ENCODE results near the gene TSPAN3. TPM values are rescaled to one million over a fixed set of nuclear protein-coding genes. Genes with fewer than 3 reads are reported as not detected.

TSPAN3 gene
- total RNA-seq, 1 experiment from 2014 or later = 84.9 TPM

DNA sequence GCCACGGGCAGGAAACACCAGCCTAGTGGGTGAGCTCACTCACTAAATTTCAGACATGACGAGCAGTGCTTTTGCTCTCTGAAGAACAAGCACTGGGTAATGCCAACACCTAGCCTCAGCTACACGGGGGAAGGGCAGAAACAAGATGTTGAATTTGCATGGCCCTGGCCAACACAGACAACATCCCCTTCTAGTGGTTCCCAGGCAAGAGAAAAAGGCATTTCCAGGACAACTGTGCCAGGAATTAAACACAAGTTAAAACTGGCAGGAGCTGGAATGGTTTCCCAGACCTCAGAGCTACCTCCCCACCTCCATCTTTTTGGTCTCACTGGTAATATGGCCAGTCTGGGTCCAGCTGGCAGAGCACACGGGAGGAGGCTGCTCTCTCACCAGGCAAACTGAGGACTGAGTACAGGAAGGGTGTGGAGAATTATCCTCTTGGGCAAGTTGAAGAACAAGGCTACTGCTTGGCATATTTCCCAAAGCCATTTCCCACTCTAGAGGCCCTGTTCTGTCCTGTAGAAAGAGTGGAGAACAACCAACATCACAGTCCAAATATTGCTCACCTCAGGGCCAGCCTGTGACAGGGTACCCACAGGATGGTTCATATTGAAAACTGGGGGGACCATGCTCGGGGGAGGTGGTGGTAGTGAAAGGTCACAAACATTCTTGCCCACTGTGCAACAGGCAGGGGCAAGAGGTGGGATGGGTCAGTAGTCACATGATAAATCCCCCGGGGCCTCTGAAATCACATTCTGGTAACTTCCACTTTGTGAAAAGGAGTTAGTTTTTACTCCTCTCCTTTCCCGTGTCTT is 26.5 kb downstream of the TSPAN3 start (continued):
- TF ChIP-seq, protein P1, sequence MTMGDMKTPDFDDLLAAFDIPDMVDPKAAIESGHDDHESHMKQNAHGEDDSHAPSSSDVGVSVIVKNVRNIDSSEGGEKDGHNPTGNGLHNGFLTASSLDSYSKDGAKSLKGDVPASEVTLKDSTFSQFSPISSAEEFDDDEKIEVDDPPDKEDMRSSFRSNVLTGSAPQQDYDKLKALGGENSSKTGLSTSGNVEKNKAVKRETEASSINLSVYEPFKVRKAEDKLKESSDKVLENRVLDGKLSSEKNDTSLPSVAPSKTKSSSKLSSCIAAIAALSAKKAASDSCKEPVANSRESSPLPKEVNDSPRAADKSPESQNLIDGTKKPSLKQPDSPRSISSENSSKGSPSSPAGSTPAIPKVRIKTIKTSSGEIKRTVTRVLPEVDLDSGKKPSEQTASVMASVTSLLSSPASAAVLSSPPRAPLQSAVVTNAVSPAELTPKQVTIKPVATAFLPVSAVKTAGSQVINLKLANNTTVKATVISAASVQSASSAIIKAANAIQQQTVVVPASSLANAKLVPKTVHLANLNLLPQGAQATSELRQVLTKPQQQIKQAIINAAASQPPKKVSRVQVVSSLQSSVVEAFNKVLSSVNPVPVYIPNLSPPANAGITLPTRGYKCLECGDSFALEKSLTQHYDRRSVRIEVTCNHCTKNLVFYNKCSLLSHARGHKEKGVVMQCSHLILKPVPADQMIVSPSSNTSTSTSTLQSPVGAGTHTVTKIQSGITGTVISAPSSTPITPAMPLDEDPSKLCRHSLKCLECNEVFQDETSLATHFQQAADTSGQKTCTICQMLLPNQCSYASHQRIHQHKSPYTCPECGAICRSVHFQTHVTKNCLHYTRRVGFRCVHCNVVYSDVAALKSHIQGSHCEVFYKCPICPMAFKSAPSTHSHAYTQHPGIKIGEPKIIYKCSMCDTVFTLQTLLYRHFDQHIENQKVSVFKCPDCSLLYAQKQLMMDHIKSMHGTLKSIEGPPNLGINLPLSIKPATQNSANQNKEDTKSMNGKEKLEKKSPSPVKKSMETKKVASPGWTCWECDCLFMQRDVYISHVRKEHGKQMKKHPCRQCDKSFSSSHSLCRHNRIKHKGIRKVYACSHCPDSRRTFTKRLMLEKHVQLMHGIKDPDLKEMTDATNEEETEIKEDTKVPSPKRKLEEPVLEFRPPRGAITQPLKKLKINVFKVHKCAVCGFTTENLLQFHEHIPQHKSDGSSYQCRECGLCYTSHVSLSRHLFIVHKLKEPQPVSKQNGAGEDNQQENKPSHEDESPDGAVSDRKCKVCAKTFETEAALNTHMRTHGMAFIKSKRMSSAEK (CRISPR knock-in tag; IDR thresholded peaks at IDR 0.05; ENCODE audit: borderline replicate concordance) = no peak

GRCh38 chr15:77042955-77043920 is 27.7 kb downstream of the TSPAN3 start:
- H3K9me3 Mint-ChIP-seq = 0 out of 2 replicates have a peak, but pooled peaks cover 5% of the 10 kb centered on the region
- TF ChIP-seq ZBTB21 (CRISPR knock-in tag; IDR thresholded peaks at IDR 0.05; ENCODE audit: borderline replicate concordance) (no peak), NFE2L1 (CRISPR knock-in tag; IDR thresholded peaks at IDR 0.05) (no peak), JUN (CRISPR knock-in tag; IDR thresholded peaks at IDR 0.05) (no peak)
- ATAC-seq (no peak), DNase-seq (ENCODE audit: low spot score) (no peak)
- no peaks in the 10 kb centered on the region for H3K4me1 Mint-ChIP-seq
- no peak overlapping the region for H3K4me3 Mint-ChIP-seq
- H3K36me3 Mint-ChIP-seq = peaks cover 42% of the 10 kb centered on the region
- H3K27ac Mint-ChIP-seq = no peak overlapping the region
- POLR2A ChIA-PET = no interaction called here
- CTCF ChIA-PET = no interaction called here
- no peaks in the 10 kb centered on the region for H3K27me3 Mint-ChIP-seq (ENCODE audit: low read depth)

- no peak for TF ChIP-seq NFATC4 (CRISPR knock-in tag; IDR thresholded peaks at IDR 0.05)
- no peak for TF ChIP-seq TCF7 (CRISPR knock-in tag; IDR thresholded peaks at IDR 0.05; ENCODE audit: low read depth)
- H3K36me3 Mint-ChIP-seq = peaks cover 48% of the 10 kb centered on the region
- no peak for DNase-seq (ENCODE audit: low spot score)
- no peak overlapping the region for H3K4me3 Mint-ChIP-seq
- CTCF ChIA-PET = no interaction called here
- H3K27ac Mint-ChIP-seq = no peak overlapping the region
- POLR2A ChIA-PET = no interaction called here
- H3K4me1 Mint-ChIP-seq = no peaks in the 10 kb centered on the region
- peaks cover 9% of the 10 kb centered on the region; the same call in 1 of the 2 replicates for H3K9me3 Mint-ChIP-seq
- no peak for ATAC-seq
- no peaks in the 10 kb centered on the region; the same call in 1 of the 2 replicates for H3K27me3 Mint-ChIP-seq (ENCODE audit: low read depth)
These were observed 28.5 kb downstream of the TSPAN3 start for GRCh38 chr15:77042245-77042919.

GRCh38 chr15:77040673-77041072 is 30.2 kb downstream of the TSPAN3 start:
- H3K4me3 Mint-ChIP-seq = no peak overlapping the region
- peaks cover 14% of the 10 kb centered on the region; the same call in 1 of the 2 replicates for H3K9me3 Mint-ChIP-seq
- ChIA-PET POLR2A (interaction anchor here (0.7 kb wide), 1 partner anchor 774 kb away, joined by 3 read pairs; no protein-coding TSS in a partner anchor), CTCF (no interaction called here)
- ATAC-seq (no peak), DNase-seq (ENCODE audit: low spot score) (no peak)
- no peaks in the 10 kb centered on the region for H3K4me1 Mint-ChIP-seq
- H3K36me3 Mint-ChIP-seq = peaks cover 51% of the 10 kb centered on the region
- H3K27ac Mint-ChIP-seq = no peak overlapping the region
- peaks cover 3% of the 10 kb centered on the region for H3K27me3 Mint-ChIP-seq (ENCODE audit: low read depth)
- TF ChIP-seq ZNF317 (CRISPR knock-in tag; IDR thresholded peaks at IDR 0.05; ENCODE audit: borderline replicate concordance, low read depth) = no peak
- TF ChIP-seq SOX15 (CRISPR knock-in tag; IDR thresholded peaks at IDR 0.05) = no peak
- TF ChIP-seq, protein P2, sequence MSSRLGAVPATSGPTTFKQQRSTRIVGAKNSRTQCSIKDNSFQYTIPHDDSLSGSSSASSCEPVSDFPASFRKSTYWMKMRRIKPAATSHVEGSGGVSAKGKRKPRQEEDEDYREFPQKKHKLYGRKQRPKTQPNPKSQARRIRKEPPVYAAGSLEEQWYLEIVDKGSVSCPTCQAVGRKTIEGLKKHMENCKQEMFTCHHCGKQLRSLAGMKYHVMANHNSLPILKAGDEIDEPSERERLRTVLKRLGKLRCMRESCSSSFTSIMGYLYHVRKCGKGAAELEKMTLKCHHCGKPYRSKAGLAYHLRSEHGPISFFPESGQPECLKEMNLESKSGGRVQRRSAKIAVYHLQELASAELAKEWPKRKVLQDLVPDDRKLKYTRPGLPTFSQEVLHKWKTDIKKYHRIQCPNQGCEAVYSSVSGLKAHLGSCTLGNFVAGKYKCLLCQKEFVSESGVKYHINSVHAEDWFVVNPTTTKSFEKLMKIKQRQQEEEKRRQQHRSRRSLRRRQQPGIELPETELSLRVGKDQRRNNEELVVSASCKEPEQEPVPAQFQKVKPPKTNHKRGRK (CRISPR knock-in tag; IDR thresholded peaks at IDR 0.05; ENCODE audit: borderline replicate concordance) = no peak
- no peak for TF ChIP-seq ETV6 (CRISPR knock-in tag; IDR thresholded peaks at IDR 0.05)
- TF ChIP-seq OVOL2 (CRISPR knock-in tag; IDR thresholded peaks at IDR 0.05; ENCODE audit: borderline replicate concordance) = no peak
- no peak for TF ChIP-seq CBFB (CRISPR knock-in tag; IDR thresholded peaks at IDR 0.05; ENCODE audit: low read depth)
- no peak for TF ChIP-seq PRDM15 (CRISPR knock-in tag; IDR thresholded peaks at IDR 0.05)
- no peak for TF ChIP-seq RELA (CRISPR knock-in tag; IDR thresholded peaks at IDR 0.05; ENCODE audit: borderline replicate concordance)

Measured in WTC11 (cell line).